H1 (cell line): ENCODE results near the gene DNAH1. TPM values are rescaled to one million over a fixed set of nuclear protein-coding genes. Genes with fewer than 3 reads are reported as not detected.

Experiments
- CTCF ChIP-seq, 3 experiments: IDR thresholded peaks; 1 replicate in 2 of 3; 2 replicates in 1 of 3; pipeline versions ENCODE4 v1.5.1 to v1.6.1; 2011; ENCODE audit warnings: low read length in 3 of 3, mild to moderate bottlenecking in 3 of 3, inconsistent platforms in 2 of 3, low read depth in 1 of 3, moderate library complexity in 1 of 3; ENCODE audit not compliant: insufficient read depth in 1 of 3; ENCODE audit errors: control extremely low read depth in 1 of 3
- EZH2 ChIP-seq: fragments of 200-600 bp; sonication (generic); IDR thresholded peaks from 2 replicates; pipeline ENCODE4 v1.7.1; 2012; ENCODE audit warnings: low read depth, mild to moderate bottlenecking, moderate library complexity, low read length, inconsistent platforms; ENCODE audit not compliant: severe bottlenecking
- GABPA ChIP-seq: IDR thresholded peaks from 2 replicates; pipeline ENCODE4 v1.6.1; 2011; ENCODE audit warnings: mild to moderate bottlenecking, low read length, moderate library complexity, borderline replicate concordance; ENCODE audit not compliant: insufficient read depth
- GTF2F1 ChIP-seq: IDR thresholded peaks from 2 replicates; pipeline ENCODE4 v1.6.1; 2012; ENCODE audit warnings: low read depth, low read length, improper control_type of control experiment, borderline replicate concordance
- JUN ChIP-seq: IDR thresholded peaks from 2 replicates; pipeline ENCODE4 v1.6.1; 2011; ENCODE audit warnings: low read depth, mild to moderate bottlenecking, improper control_type of control experiment, low read length
- MAX ChIP-seq: IDR thresholded peaks from 2 replicates; pipeline ENCODE4 v1.6.1; 2012; ENCODE audit warnings: inconsistent platforms
- PHF8 ChIP-seq: fragments of 200-600 bp; sonication (generic); conservative IDR thresholded peaks from 2 replicates; pipeline ENCODE4 v1.7.1; 2012; ENCODE audit warnings: low read depth, mild to moderate bottlenecking, inconsistent platforms, low read length, moderate library complexity
- POLR2A ChIP-seq, 2 experiments: IDR thresholded peaks; 1 replicate in 1 of 2; 2 replicates in 1 of 2; pipeline ENCODE4 v1.6.1; 2011; ENCODE audit warnings: low read depth in 2 of 2, low read length in 2 of 2, mild to moderate bottlenecking in 2 of 2; ENCODE audit errors: control extremely low read depth in 1 of 2
- SP2 ChIP-seq: IDR thresholded peaks from 2 replicates; pipeline ENCODE4 v1.6.1; 2012; ENCODE audit warnings: mild to moderate bottlenecking, low read length, inconsistent platforms
- polyA plus RNA-seq, 7 experiments: library from polyadenylated mRNA; depleted of rRNA in 3 of 7; stranded (reverse) in 5 of 7; unstranded in 2 of 7; fragments of >200 nt in 5 of 7; fragments of 200-250 nt in 2 of 7; gene quantifications; 1 replicate in 5 of 7; 2 replicates in 1 of 7; 4 replicates in 1 of 7; pipeline versions ENCODE4 v1.2.1 to v1.2.3, GENCODE V29; 2011 to 2013; ENCODE audit warnings: missing spikeins in 2 of 7, mixed read lengths in 2 of 7
- total RNA-seq: library from RNA; stranded (reverse); fragmentation: NEBNext Ultra II Directional; extraction: Animal tissue kit (Norgen Biotek cat#: 25700); gene quantifications from 2 replicates; pipeline ENCODE4 v1.2.1, GENCODE V29; 2021

DNAH1 gene
- total and polyA plus RNA-seq, 2 of the 8 experiments (the other 6 are each of a cell fraction or from before 2014, with no cell fraction given) = 1.0 to 1.5 TPM

- TF ChIP-seq EZH2 (no peak), SP2 (no peak), POLR2A (IDR thresholded peaks at IDR 0.05; ENCODE audit: control extremely low read depth in 1 of 2, low read depth in 2 of 2, low read length in 2 of 2) (no peak), GABPA (no peak), CTCF (IDR thresholded peaks at IDR 0.05; ENCODE audit: control extremely low read depth in 1 of 3, insufficient read depth in 1 of 3, low read depth in 1 of 3, low read length in 3 of 3) (no peak), MAX (no peak), PHF8 (no peak), JUN (no peak), GTF2F1 (no peak)
Measured at GRCh38 chr3:52392216-52392930, 76.3 kb downstream of the DNAH1 start (continued).
